Esophagus muscularis mucosa (tissue), 4 donors: ENCODE data around the gene KIFBP. TPM values are rescaled to one million over a fixed set of nuclear protein-coding genes. Genes with fewer than 3 reads are reported as not detected.

Experiments used
- DNase-seq: peaks from one replicate; pipeline ENCODE4 v3.0.0-alpha.2; 2017; ENCODE audit errors: extremely low spot score
- H3K27ac ChIP-seq, 4 donors: fragments of 200-600 bp; sonication (generic); replicated peaks in 1 of 4; 1 replicate in 3 of 4; 2 replicates in 1 of 4; pipeline ENCODE4 v1.5.1; 2016 to 2019; ENCODE audit warnings: mild to moderate bottlenecking in 1 of 4
- H3K27me3 ChIP-seq, 4 donors: fragments of 200-600 bp; sonication (generic); one replicate each; pipeline versions ENCODE4 v1.5.1 to v1.6.0; 2016 to 2019
- H3K36me3 ChIP-seq, 4 donors: fragments of 200-600 bp; sonication (generic); one replicate each; pipeline ENCODE4 v1.5.1; 2016 to 2019
- H3K4me1 ChIP-seq, 4 donors: fragments of 200-600 bp; sonication (generic); one replicate each; pipeline ENCODE4 v1.5.1; 2016 to 2019
- H3K4me3 ChIP-seq, 4 donors: fragments of 200-600 bp; sonication (generic); 1 replicate in 2 of 4; 2 replicates in 2 of 4; pipeline ENCODE4 v1.5.1; 2016 to 2019; ENCODE audit warnings: mild to moderate bottlenecking in 4 of 4, moderate library complexity in 1 of 4
- H3K9me3 ChIP-seq, 4 donors: fragments of 200-600 bp; sonication (generic); 1 replicate in 3 of 4; 2 replicates in 1 of 4; pipeline ENCODE4 v1.5.1; 2016 to 2019
- EP300 ChIP-seq: sonication (generic); formaldehyde crosslinking; IDR thresholded peaks from one replicate; pipeline ENCODE4 v1.6.1; 2017; ENCODE audit warnings: antibody characterized with exemption
- POLR2A ChIP-seq: fragments of 450-650 bp; IDR thresholded peaks from one replicate; pipeline ENCODE4 v1.6.1; 2017; ENCODE audit warnings: antibody characterized with exemption, moderate library complexity, mild to moderate bottlenecking, low read depth
- POLR2AphosphoS5 ChIP-seq, 2 donors: sonication (generic); formaldehyde crosslinking; IDR thresholded peaks; one replicate each; pipeline ENCODE4 v1.6.1; 2017; ENCODE audit warnings: antibody characterized with exemption in 2 of 2
- whole genome bisulfite sequencing: methylation state at CpG from one replicate; pipeline ENCODE4 v1.1.5; 2018; 5-methylcytosine and 5-hydroxymethylcytosine counted together
- intact Hi-C: fragments of 100-400 bp; cut with DNase I; formaldehyde crosslinking; loops from one replicate; pipeline ENCODE4 v1.15.1; 2023
- total RNA-seq, 4 donors: library from RNA; depleted of rRNA; stranded (reverse); fragments of >200 nt; gene quantifications; one replicate each; pipeline versions ENCODE4 v1.1.0 to v1.2.1, GENCODE V29; 2016
- TF ChIP-seq, protein P1 (sequence below), 3 experiments: fragments of 200-600 bp in 2 of 3; fragments of 450-650 bp in 1 of 3; sonication (generic) in 2 of 3; IDR thresholded peaks; one replicate each; pipeline ENCODE4 v1.5.1; 2017 to 2019; ENCODE audit warnings: antibody characterized with exemption in 3 of 3, mild to moderate bottlenecking in 2 of 3, moderate library complexity in 1 of 3

The KIFBP gene
- total RNA-seq, 4 donors from 2014 or later, result 29.1 to 46.8 (median 38.2) TPM

GRCh38 chr10:69065406-69066361 lies 77.1 kb downstream of the KIFBP start:
- WGBS, result 67% methylated on average over 8 of the region's 8 CpGs
- no peak for TF ChIP-seq POLR2AphosphoS5 (IDR thresholded peaks at IDR 0.05)
- TF ChIP-seq, protein P1, sequence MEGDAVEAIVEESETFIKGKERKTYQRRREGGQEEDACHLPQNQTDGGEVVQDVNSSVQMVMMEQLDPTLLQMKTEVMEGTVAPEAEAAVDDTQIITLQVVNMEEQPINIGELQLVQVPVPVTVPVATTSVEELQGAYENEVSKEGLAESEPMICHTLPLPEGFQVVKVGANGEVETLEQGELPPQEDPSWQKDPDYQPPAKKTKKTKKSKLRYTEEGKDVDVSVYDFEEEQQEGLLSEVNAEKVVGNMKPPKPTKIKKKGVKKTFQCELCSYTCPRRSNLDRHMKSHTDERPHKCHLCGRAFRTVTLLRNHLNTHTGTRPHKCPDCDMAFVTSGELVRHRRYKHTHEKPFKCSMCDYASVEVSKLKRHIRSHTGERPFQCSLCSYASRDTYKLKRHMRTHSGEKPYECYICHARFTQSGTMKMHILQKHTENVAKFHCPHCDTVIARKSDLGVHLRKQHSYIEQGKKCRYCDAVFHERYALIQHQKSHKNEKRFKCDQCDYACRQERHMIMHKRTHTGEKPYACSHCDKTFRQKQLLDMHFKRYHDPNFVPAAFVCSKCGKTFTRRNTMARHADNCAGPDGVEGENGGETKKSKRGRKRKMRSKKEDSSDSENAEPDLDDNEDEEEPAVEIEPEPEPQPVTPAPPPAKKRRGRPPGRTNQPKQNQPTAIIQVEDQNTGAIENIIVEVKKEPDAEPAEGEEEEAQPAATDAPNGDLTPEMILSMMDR (IDR thresholded peaks at IDR 0.05), result no peak
- TF ChIP-seq POLR2A, result no peak
- TF ChIP-seq EP300, result no peak
- intact Hi-C loops, result no loop called here
- H3K4me1 ChIP-seq, result peaks cover 4 to 33% (median 26%) of the 10 kb centered on the region in 4 donors
- no peak for DNase-seq
- H3K36me3 ChIP-seq, result no peaks in the 10 kb centered on the region
- H3K27ac ChIP-seq, result peak overlapping the region; percentile 1 to 51 (median 13)
- peaks cover 0 to 4% (median 0%) of the 10 kb centered on the region in 4 donors for H3K27me3 ChIP-seq
- H3K4me3 ChIP-seq, result no peak overlapping the region
- no peaks in the 10 kb centered on the region for H3K9me3 ChIP-seq

Other genes starting within 250 kb of the KIFBP start
- 10 to 100 TPM in 2 of 4 donors, 1 to 10 TPM in 2; 3.0 to 13.6 (median 10.0) TPM for gene STOX1, start 161.3 kb upstream of the KIFBP start, total RNA-seq
- gene DDX50, start 87.5 kb upstream of the KIFBP start, total RNA-seq, result 10 to 100 TPM; 33.0 to 49.6 (median 47.4) TPM
- gene DDX21, start 32.6 kb upstream of the KIFBP start, total RNA-seq, result 10 to 100 TPM; 26.5 to 98.9 (median 30.8) TPM
- 100 to 1,000 TPM in 1 of 4 donors, 10 to 100 TPM in 3; 44.9 to 201 (median 82.3) TPM for gene SRGN, start 99.3 kb downstream of the KIFBP start, total RNA-seq
- 10 to 100 TPM; 31.8 to 47.3 (median 38.4) TPM for gene VPS26A, start 135.4 kb downstream of the KIFBP start, total RNA-seq
- gene SUPV3L1, start 191.4 kb downstream of the KIFBP start, total RNA-seq, result 10 to 100 TPM; 15.4 to 21.9 (median 20.4) TPM
- 1 to 10 TPM in 1 of 4 donors, under 1 TPM in 2, not detected in 1; 0.06 to 1.5 (median 0.17) TPM for gene HKDC1, start 231.5 kb downstream of the KIFBP start, total RNA-seq